GM18519 (cell line): Measurements from ENCODE around the gene LTBP2.

ENCODE experiments used
- ATAC-seq: cut with Tn5 transposase; IDR thresholded peaks from one replicate; pipeline ENCODE4 v1.9.1; 2021; ENCODE audit warnings: mild to moderate bottlenecking, moderate library complexity; ENCODE audit not compliant: unreplicated experiment, low FRiP score

LTBP2 gene

DNA sequence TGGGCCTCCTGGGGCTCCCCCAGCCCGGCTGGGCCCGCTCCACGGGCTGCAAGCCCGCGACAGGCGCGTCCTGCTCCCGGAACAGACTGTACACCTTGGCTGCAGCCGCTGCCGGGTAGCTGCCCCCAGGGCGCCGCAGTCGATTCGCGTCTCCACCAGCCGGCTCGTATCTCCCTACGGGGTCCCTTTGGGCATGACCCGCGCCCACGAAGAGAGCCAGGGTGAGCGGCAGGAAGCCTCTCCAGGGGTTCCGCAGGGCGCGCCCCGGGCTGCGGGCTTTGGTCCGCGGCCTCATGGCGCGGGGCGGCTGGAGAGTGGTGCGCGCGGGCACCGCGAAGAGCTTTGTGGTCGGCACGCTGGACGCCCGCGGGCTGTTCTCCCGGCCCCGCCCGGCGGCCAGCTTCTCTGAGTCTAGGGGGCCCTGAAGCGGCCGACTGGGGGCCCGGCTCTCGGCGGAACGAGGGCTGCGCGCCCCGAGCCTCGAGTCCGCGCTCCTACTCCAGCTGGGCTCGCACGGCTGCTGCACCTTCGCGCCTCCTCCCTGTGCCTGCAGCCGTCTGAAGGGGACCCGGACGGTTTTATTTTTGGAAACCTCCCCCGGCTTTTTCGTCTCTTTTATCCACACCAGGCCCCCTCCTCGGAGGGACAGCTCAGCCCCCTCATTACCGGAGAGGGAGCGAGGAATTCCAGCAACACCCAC, at the start of gene LTBP2:
LTBP2 (minus strand) TSS at position 588 of the 700 bp plus-strand sequence; CDS start at position 295, 293 bp downstream.
- ATAC-seq: no peak

DNA sequence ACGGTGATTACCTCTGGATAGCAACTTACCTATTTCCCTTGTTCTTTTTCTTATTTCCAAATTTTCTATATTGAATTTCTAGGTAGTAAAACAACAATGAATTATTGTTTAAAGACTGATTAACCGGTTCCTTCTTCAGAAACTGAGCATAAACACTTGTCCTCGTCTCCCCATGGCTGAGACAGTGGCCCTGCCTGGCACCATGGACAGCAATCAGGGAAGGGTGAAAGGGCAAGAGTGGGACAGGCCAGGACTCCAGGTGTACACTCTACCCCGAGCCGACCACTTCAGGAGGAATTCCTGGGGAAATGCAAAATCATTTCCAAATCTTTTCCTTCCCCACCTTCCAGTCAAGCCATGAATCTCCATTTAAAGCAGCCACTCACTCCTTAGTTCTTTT, 48.8 kb upstream of the LTBP2 start:
- no peak for ATAC-seq

DNA sequence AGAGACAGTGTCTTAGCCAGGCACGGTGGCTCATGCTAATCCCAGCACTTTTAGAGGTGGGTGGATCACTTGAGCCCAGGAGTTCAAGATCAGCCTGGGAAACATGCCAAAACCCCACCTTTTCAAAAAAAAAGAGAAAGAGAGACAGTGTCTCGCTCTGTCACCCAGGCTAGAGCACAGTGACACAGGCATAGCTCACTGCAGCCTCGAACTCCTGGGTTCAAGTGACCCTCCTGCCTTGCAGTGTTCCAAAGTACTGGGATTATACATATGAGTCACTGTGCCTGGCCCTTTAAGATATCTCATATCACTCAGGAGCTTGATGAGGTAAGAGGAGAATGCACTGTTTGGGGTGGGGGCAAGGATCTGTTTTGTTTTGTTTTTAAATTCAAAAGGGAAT, 48.1 kb upstream of the LTBP2 start:
- no peak for ATAC-seq

DNA sequence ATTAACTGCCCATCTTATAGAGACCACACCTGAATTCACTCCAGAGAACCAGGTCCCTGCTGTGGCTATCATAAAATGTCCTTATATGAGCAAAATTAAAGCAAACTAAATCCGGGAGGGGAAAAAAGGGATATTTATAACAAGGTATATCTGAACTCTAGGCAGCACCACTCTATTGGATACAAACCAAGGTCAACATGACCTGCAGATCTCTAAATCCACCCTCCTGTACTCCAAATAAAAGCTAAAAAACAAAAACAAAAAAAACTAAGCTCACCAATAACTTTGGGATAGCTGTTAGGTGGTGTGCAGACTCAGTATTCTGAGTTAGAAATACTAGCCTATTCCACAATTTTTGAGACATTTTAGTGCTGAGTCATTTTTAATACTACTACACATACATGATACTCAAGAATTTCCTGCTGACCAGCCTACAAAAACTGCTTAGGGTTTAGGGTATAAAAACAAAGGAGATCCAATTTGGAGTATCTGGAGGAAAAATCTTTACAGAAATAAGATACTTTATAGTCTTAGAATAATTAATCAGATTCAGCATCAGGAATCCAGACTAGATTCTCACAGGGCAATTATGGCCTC, 46.6 kb upstream of the LTBP2 start:
- no peak for ATAC-seq

DNA sequence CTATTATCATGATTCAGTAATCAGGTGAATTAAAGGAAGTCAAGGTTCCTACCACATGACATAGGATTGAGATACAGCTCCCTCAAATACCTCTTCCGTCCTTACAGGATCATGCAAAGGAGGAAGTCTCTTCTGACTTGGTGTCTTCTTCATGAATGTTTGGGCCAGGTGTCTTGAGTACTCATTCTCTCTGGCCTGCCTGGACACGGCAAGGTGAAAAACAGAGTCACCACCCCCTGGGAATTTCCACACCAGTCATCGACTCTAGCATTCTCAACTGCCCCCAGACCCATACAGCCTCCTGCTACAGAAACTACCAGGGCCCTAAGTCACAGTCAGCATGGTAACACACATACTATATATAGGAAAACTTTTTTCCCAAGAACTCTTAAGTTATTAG, 44.9 kb upstream of the LTBP2 start:
- ATAC-seq: no peak

DNA sequence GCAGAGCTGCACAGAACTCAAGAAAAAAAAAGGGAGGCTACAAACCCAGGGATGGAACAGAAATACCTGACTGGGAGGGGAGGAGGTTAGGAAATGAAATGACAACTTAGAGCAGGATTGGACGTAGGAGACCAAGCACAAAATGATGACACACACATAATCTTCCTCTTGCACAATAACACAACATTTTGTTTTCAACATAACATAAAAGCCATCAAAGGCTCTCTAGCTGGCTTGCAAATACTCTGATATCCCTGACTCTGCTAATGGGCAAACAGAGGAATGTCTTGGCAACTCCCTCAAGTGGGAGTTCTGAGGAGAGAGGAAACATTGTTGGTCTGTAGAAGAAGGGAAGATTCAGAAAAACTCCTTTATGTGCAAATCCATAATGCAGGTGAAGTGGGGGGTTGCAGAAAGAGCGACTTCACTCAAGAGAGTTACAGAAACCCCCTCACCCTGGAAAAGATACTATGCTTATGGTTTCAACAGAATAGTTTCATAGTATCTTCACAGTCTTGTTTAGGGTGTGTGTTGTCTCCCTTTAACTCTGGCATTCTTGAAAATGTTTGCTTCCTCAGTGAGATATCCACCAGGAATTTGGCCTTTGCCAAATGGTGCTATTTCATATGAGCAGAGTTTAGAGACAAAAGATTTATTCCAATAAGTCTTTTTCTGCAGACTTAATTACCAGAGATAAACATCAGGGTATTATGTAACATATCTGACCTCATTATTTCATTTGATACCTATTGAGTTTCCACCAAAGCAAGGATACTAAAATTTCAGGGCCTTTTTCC, 43.8 kb upstream of the LTBP2 start:
- ATAC-seq: no peak

DNA sequence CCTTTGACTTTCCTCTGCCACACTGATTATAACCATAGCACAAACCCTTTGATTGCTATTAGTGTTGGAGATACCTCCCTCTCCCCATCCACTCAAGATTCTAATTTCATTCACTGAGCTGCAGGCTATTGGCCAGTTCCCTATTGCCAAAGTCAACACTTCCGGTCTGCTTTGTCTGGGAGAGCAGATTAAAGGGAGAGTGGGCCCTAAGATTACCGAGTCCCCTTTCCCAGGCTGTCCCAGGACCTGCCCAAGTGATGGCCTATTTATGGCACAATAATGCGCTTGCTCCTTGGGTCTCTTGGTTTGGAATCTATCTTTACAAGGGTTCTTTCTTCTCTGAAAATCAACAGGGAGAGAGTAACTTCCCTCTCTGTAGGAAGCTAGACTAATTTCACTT, 42.9 kb upstream of the LTBP2 start:
- ATAC-seq: no peak

DNA sequence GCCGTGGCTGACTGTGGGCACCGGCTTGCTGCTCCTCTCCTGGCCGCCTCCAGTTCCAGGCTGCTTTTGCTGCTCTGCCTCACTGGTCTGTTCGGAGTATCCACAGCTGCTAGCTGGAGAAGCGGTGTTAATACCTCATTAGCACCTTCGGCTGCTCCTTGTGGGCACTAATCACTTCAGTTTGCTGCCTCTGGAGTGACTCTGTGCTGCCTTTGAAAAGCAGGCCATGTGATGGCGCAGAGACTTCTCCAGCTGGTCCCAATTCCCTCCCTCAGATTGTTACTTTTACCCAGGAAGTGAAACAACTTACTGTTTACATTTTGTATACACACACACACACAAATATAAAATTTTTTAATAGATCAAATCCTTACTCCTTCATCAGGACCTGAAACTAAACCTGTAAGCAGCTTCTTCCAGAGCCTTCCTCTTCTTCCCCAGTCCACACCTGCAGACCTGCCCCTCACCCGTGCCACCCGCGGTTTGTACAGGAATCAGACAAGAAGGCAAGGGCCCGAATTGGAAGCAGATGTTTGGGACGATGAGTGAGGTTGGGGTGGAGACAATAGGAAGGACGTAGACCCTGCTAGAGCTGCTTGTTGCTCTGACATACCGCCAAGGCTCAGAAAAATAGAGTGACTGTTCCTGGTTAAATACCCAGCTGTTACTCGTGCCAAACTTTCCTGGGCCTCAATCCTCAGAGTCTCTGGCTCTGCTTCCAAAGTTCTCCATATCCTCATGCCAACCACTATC, 41.5 kb upstream of the LTBP2 start:
- no peak for ATAC-seq

DNA sequence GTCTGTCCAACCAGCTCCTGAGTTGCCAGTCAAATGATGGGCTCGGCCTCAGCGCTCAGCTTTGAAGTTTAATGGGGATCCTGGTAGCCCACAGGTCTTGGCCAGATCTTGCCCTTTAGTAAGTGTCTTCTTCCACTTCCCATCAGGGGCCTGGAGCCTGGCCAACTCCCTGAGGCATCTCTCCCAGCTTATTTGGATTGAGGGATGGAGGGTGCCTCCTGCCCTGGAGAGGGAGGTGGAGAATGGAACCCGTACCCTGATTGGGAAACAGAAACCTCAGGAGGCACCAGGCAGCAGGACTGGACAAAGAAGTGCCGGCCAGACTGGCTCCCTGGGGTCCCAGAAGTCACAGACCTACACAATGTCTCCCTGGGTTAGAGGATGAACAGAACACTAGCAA, 40.5 kb upstream of the LTBP2 start:
- no peak for ATAC-seq

DNA sequence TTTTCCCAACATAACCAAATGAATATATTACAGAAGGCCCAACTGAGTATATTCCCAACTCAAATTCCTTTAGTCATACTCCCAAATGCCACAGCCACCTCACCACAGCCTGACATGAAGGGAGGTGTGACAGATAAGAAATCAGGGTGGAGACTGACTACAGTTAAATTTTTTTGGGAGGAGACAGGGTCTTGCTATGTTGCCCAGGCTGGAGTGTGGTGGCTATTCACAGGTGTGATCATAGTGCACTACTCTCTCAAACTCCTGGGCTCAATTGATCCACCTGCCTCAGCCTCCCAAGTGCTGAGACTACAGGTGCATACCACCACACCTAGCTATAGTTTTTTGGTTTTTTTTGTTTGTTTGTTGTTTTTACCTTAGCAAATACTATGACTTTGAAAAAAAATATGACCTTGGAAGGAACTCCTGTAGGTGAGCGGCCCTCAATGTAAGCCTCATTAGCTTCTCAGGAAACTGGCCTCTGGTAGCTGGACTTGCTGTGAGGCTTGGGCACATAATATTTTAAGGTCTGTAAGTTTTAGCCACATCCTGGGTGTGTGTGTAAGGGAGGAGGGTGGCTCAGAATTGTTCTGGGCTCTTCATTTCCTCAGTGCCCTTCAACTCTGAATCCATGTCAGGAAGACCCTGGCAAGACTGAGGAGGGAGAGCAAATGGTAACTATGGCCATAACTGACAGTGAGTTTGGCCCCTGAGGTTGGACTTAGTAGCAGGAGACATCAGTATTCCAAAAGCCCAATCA, 39.1 kb upstream of the LTBP2 start:
- ATAC-seq: no peak

DNA sequence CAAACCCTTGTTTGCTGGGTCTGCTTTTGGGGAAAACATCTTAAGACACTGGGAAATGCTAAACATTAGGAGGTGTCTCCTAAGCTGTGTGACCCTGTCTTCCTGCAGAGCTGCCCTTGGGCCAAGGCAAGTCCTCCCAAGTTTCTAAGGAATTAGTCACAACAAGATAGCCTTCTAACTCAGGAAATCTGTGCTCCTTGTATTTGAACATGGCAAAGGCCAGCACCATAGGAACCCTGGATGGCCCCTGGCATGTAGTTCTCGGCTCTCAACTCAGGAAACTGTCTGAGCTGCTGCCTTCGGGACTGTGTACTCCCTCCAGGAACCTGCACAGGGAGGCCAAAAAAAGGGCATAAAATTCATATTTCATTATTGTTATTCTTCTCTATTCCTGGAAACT, 37.6 kb upstream of the LTBP2 start:
- ATAC-seq: no peak

DNA sequence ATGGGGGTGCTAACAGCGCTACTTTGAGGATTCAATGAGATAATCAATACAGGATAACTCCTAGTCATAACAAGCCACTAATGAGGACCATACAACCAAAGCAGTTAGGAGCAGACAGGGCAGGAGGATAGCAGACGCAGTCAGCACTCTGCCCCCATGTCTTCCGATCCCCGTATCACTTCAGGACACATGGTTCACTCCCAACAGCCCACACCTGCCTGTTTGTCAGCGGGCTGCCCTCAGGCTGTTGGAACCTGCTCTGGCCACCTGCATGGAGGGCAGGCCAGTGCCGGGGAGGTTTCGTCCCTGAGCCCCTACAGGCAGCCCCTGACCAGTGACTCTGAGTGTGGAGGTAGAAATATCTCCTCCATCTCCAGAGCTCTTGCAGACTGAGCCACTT, 37.1 kb upstream of the LTBP2 start:
- no peak for ATAC-seq

DNA sequence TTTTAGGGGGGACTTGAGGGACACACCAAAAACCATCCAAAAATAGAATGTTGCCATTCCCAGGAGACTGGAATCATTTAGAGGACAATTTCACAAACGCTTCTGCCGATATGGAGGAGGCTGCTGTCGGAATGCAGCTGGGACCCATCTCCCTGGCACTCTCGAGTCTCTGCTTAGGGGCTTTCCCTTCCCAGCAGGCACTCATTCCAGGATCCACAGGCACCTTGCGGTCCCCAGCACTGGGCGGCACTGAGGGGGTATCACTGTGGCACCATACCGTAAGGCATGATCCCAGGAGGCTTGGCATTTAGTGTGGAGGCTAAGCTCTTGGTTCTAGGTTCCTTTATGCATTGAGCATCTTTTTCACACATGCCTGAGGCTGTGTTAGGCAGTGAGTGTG, 36.6 kb upstream of the LTBP2 start:
- no peak for ATAC-seq

DNA sequence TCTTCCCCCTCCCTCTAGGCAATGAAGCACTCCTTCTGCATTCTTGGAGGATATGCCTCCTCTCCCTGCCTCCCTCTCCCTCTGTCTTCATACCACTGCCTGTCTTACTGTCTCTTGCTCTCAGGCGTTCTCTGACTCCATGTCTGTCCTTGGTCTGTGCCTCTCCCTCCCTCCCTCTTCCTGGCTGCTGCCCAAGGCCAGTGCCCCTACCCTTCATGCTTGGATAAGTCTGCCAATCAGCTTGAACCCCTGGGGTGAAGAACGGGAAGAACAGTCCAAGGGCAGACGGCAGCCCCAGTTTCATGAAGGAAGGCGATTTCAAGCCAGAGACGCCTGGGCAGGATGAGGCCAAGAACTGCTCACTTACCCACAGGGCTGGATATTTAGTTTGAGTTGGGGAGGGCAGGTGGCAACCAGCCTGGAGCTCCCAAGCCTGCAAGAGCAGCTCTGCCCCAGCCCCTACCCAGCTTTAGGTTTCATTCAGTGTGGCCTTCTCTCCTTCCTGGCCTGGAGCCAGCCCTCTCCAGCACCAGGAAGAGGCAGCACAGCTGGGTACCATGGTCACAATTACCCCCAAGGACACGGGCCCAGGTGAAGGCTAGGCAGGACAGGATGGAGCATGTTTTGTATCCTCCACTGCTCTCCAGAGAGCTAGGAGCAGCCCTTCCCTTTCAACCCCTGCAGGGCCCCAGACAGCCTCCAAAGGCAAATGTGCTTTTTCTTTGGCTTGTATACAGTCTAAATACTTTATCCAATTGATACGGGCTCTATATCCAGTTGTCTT, 35.8 kb upstream of the LTBP2 start:
- ATAC-seq: no peak

DNA sequence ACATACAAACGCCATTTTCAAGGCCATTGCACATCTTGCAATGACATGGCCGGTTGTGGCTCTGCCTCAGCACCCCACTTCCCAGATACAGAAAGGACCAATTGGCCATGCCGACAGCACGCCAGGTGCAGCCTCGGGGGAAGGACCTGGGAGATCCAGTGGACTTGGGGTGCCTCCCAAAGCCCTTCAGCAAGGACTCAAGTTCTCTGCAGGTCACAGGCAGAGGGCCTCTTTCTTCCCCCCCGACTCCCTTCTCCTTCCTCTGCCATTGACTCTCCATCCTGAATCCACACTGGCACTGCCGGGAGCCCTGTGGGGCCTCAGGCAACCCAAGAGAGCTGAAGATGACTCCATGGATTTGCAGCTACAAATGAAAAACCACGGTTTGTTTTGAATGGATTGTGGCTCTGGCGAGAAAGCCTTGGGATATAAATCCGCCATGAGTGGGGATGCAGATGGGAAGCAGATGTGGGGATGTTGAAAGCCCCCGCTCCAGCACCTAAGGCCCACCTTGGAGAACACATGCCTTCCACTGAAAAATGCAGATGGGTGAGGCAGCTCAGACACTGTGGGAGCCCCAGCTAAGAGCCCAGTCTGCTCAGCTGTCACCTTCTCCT, 35.1 kb upstream of the LTBP2 start:
- no peak for ATAC-seq

DNA sequence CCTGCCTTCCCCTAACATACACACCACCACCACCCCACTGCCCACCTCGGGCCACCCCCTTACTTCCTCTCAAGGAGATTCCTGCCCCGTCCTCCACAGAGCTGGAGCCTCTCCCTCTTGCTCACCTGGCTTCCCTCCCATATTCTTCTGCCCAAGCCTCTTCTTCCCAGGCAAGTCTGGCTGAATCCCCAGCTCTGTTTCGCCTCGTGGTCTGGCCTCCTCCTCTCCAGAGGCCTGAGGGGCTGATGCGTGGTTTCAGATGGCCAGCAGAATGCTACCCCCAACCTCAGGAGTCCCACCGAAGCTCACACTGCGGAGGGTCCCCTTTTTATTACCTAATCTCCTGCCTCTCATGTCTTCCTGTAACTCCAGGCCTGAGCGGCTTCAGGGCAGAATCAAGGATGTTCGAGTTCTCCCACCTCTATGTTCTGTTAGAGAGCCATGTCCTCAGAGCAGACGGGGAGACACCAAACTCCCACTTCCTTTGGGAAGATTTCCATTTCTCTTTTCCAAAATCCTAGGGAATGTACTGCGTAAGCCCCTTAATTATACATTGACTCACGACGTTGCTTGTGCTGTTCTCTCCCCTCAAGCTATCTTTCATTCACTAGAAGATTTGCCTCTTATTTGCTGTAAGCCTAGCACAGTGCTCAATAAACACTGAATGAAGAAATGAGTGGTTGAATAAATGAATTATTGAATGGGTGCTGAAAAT, 33.9 kb upstream of the LTBP2 start:
- ATAC-seq: no peak

DNA sequence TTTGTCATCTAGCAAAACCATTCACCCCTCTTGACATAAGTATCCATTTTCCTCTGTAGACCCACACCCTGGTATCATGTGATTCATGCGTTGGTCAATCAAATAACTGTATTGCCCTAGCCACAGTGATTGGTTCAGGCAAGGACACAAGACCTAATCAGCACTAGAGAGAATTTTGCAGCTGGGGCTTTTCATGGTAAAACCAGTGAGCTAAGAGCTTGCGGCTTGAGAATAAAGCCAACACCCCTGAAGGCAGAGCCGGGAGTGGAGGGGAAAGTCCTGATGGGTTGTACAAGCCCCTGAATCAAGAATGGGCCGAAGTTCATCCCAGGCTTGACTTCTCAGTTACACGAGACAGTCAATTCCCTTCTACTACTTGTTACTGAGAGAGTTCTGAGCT, 33.2 kb upstream of the LTBP2 start:
- ATAC-seq: no peak

DNA sequence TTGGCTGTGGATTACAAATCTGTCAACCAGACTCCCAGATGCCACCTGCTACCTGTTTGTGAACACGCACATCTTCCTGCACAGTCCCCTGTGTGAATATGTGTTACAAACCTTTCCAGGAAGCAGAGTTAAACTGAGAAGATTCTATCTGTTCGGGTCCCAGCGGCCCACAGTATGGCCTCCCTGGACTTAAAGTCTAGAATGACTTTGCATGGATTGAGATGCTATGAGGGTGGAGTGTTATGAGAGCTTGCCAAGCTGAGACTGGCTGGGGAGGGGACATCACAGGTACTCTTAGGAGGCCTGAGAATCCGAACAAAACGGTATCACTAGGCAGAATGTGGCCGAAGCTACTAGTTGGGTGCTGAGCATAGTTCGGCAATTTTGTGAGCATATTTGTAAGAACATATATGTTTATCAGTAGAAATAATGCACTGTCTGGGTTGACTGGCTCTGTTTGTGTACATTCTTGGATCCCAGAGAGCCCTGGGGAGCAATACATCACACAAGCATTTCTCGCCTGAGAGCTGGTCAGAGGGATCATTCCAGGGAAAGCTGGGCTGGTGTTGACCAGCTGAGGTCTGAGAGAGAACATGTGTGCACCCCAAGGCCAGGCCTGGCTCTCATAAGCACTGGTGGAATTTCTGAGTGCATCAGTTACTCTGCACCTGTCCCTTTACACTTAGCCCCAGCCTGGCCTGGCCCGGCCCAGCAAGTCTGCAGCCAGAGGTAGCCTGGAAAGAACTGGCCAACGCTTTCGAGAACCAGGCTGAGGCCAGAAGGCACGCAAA, 29.8 kb upstream of the LTBP2 start:
- ATAC-seq: no peak
